HG02588 (cell line): ENCODE results near the gene CCDC146.
"Not testable (repeated sequence)": the region's sequence is repeated elsewhere in the genome, so short reads cannot be mapped to it uniquely, and the experiment has no call there.

Experiments used
- ATAC-seq: cut with Tn5 transposase; IDR thresholded peaks from one replicate; pipeline ENCODE4 v1.9.1; 2021; ENCODE audit warnings: mild to moderate bottlenecking, moderate library complexity; ENCODE audit not compliant: unreplicated experiment

The CCDC146 gene

GRCh38 chr7:77152232-77152631, 29.8 kb downstream of the CCDC146 start:
- not testable (repeated sequence) for ATAC-seq

- not testable (repeated sequence) for ATAC-seq
Measured at GRCh38 chr7:77154917-77155464, 32.6 kb downstream of the CCDC146 start.

GRCh38 chr7:77155601-77156377, 33.4 kb downstream of the CCDC146 start:
- ATAC-seq, result not testable (repeated sequence)

GRCh38 chr7:77157034-77157433, 34.6 kb downstream of the CCDC146 start:
- ATAC-seq, result peak; percentile 71

- ATAC-seq, result peak; percentile 66
Measured at GRCh38 chr7:77157446-77157845, 35.0 kb downstream of the CCDC146 start.

- ATAC-seq, result not testable (repeated sequence)
Measured at GRCh38 chr7:77171073-77171472, 48.7 kb downstream of the CCDC146 start.

GRCh38 chr7:77172437-77173172, 50.2 kb downstream of the CCDC146 start:
- not testable (repeated sequence) for ATAC-seq

- ATAC-seq, result not testable (repeated sequence)
Measured at GRCh38 chr7:77174418-77174817, 52.0 kb downstream of the CCDC146 start.

GRCh38 chr7:77175274-77175800, 52.9 kb downstream of the CCDC146 start:
- not testable (repeated sequence) for ATAC-seq

- ATAC-seq, result not testable (repeated sequence)
Measured at GRCh38 chr7:77177321-77177904, 55.0 kb downstream of the CCDC146 start.

- ATAC-seq, result not testable (repeated sequence)
Measured at GRCh38 chr7:77178024-77178423, 55.6 kb downstream of the CCDC146 start.

GRCh38 chr7:77181015-77181595, 58.7 kb downstream of the CCDC146 start:
- ATAC-seq, result no peak

- ATAC-seq, result no peak
Measured at GRCh38 chr7:77181734-77182133, 59.3 kb downstream of the CCDC146 start.

- ATAC-seq, result no peak
Measured at GRCh38 chr7:77182261-77182660, 59.8 kb downstream of the CCDC146 start.

GRCh38 chr7:77184463-77184862, 62.0 kb downstream of the CCDC146 start:
- no peak for ATAC-seq

- no peak for ATAC-seq
Measured at GRCh38 chr7:77184990-77185389, 62.6 kb downstream of the CCDC146 start.

- ATAC-seq, result no peak
Measured at GRCh38 chr7:77185866-77186265, 63.5 kb downstream of the CCDC146 start.

GRCh38 chr7:77188731-77189437, 66.5 kb downstream of the CCDC146 start:
- ATAC-seq, result no peak

- no peak for ATAC-seq
Measured at GRCh38 chr7:77197141-77197540, 74.7 kb downstream of the CCDC146 start.
